HFF-Myc (cell line): ENCODE measurements around the gene TPGS1.

ENCODE experiments used
- DNase-seq: peaks from one replicate; pipeline ENCODE4 v3.0.0-alpha.2; 2011; ENCODE audit warnings: low read depth; ENCODE audit errors: extremely low read depth
- H3K4me3 ChIP-seq: replicated peaks from 2 replicates; pipeline ENCODE4 v1.5.1; 2011; ENCODE audit warnings: low read depth, mild to moderate bottlenecking, control low read depth, low read length
- CTCF ChIP-seq: IDR thresholded peaks from 2 replicates; pipeline ENCODE4 v1.5.1; 2012; ENCODE audit warnings: mild to moderate bottlenecking, low read depth, low read length, control low read depth; ENCODE audit errors: missing control alignments

TPGS1 gene

GRCh38 chr19:507286-508203 lies at the start of gene TPGS1:
TSS of gene TPGS1 (plus strand) at chr19:507497. CDS start at chr19:507507, 10 bp downstream.
- no peak for DNase-seq
- no peak for TF ChIP-seq CTCF
- H3K4me3 ChIP-seq, result peak within 1 kb of the TSS; percentile 59

- no peak for TF ChIP-seq CTCF
- H3K4me3 ChIP-seq, result no peak overlapping the region
- DNase-seq, result no peak
Measured at GRCh38 chr19:457636-458035, 49.7 kb upstream of the TPGS1 start.

- no peak for TF ChIP-seq CTCF
- DNase-seq, result no peak
Measured at GRCh38 chr19:458091-459042, 48.9 kb upstream of the TPGS1 start.

GRCh38 chr19:459724-460511 lies 47.4 kb upstream of the TPGS1 start:
- DNase-seq, result no peak
- TF ChIP-seq CTCF, result no peak
- peak overlapping the region; percentile 18 for H3K4me3 ChIP-seq

More at GRCh38 chr19:458091-459042, 48.9 kb upstream of the TPGS1 start:
- H3K4me3 ChIP-seq, result no peak overlapping the region

- H3K4me3 ChIP-seq, result peak within 1 kb of the TSS; percentile 18
- TF ChIP-seq CTCF, result no peak
- no peak for DNase-seq
Measured at GRCh38 chr19:460877-461720, 46.2 kb upstream of the TPGS1 start, which contains the start of gene SHC2. TSS of gene SHC2 (minus strand) at chr19:461033. CDS start at chr19:460996, 37 bp downstream.
